ENCODE measurements around the gene HTRA2.

HTRA2 gene

DNA sequence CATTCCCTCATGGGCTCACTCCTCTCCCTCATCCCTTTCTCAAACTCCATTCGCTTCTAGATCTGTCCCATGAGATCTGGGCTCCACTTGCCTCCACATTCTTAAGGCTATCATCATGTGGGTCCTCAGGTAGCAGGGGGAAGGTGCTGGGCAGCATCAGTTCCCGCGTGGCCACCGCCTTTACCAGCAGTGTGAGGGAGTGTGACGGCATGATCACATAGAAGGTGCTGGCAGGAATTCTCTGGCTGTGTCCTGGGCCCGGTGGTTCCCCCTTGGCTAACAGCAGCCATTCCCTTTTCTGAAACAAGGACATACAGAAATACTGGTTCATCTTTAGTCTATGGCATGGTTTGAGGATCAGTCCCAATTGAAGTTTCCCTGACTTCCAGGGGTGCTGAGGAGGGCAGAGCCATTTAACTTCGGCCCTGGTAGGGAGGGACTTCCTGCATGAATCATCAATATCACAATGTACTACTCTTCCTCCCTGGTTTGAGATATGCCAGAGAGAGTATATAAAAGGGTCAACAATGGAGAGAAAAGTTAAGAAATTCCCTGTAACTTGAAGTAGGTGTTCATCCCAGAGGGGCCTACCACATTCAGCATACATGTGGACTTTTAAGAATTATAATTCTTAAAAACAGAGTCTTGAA is 32.5 kb downstream of the HTRA2 start:
- no peak for DNase-seq (ENCODE audit: low read depth)

DNA sequence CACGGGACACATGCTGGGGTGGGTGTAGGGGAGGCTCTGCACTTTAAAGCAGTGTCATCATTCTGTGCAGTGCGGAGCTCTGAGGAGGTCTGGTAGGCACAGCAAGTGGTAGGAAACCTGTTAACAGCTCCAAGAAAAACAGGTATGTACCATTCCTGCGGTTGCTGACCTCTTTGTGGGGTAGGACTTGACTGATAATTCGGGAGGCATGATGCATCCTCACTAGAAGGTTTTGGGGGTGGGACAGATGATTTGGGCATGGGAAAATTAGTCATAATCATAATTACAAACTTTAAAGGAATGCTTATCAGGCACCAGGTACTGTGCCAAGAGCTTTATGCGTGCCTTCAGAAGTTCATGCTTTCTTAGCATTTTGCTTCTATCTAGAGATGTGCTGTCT is 34.5 kb downstream of the HTRA2 start:
- DNase-seq (ENCODE audit: low read depth) = no peak

DNA sequence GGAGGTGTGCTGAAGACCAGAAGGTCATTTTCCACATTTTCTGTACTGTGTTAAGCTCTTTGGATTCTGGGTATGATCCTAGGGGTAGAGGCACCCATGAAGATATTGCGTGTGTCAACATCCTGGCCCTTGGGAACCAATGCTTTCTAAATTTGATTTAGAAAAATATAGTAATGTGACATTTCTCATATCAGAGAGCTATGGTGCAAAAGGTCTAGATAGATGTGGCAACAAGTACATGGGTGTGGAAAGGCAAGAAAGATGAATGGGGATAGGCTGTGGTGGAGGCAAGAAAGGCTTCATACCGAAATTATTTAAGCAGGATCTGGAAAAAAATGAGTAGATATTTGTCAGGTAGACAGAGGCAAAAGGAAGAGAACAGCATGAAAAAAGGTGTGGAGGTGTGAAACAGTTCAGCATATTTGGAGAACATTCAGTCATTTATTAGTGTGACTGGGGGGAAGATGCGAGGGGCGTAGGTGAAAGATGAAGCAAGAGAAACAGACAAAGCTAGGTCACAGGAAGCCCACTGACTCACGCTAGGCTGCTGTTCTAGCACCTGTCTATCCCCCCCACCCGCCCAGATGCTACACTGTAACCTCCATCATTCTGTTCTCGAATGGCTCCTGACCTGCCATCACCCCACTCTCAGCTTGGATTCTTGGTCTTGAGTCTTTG is 36.5 kb downstream of the HTRA2 start:
- no peak for DNase-seq (ENCODE audit: low read depth)

DNA sequence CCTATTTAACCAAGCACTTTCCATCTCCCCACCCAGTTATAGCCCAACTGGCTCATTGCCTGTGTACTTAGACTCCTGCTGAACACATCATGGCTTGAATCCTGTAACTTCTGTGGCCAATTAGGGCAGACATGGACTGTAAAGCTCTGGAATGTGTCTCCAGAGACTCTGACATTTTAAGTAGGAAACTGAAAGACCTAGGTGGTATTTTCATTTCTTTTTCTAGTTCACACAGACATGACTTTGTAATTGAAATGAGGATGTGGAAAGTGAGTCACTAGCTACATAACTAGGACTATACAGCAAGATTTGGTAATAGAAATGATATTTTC is 37.0 kb downstream of the HTRA2 start:
- no peak for DNase-seq (ENCODE audit: low read depth)

DNA sequence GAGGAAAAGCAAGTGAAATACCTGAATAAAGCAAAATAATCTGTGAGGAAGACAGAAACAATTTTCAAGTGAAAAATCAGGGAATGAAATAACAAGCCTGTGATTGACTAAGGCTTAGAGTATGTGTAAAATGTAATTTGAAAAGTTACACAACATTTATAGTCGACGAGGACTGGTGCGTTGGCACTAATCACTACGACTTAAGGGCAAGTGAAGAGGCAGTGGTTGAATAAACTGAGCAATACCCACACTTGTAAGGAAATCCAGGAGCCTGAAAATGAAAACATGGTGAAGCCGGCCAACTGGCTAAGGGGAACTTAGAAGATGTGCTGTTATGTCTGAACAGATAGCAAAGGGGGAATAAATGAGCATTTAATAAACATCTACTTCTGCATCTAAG is 38.1 kb downstream of the HTRA2 start:
- DNase-seq (ENCODE audit: low read depth) = no peak

DNA sequence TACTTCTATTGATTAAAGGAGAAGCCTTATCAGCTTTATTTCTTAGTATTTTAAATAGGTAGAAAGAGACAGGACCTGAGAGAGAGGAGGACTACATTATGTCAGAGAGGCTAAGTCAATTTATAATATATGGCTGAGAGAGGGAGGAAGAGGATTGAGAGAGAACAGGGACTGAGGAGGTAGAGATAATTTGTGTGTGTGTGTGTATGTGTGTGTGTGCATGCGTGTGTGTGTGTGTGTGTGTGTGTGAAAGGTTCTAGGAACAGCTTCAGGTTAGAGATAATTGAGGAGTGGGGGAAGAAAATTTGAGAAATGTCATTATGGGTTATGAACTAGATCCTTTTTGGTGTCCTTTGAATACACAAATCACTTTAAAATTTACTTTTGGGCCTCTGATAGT is 40.0 kb downstream of the HTRA2 start:
- no peak for DNase-seq (ENCODE audit: low read depth)

DNA sequence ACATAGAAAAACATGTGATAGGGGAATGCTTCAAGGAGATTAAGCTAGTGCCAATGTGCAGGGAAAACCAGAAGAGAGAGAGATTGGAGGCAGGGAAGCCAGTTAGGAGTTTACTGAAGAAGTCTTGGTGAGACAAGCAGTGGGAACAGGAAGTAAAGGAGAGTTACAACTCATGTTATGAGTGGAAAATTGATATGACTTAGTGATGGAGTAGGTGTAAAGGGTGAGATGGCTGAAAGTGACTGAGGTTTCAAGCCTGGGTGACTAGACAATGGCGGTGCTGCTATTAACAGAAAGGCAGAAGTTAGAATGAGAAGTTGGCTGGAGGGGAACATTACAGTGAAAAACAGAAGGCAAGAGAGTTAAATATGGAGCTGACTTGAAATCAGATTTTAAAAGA is 41.3 kb downstream of the HTRA2 start:
- DNase-seq (ENCODE audit: low read depth) = no peak

DNA sequence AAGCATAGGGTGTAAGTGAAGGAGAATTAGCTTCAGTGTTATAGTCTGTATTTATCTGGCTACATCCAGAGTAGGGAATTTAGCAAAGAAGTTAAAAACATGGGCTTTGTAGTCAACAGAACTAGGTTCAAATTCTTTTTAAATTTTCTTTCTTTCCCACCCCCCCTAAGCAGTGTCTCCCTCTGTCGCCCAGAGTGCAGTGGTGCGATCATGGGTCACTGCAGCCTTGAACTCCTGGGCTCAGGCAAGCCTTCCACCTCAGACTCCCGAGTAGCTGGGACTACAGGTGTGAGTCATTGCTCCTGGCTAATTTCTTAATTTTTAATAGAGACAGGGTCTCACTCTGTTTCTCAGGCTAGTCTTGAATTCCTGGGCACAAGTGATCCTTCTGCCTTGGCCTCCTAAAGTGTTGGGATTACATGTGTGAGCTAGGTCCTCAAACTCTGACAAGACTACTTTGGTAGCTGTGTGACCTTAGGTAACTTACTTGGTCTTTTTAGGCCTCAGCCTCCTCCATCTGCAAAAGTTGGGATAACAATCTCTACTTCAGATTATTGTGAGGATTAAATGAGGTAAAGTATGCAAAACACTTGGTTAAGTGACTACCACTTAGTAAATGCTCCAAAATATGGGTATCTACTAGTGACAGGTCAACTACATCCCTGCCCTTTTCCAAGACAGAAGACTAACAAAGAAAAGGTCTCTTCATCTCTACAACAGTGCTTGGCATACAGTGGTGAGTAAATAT is 42.6 kb downstream of the HTRA2 start:
- DNase-seq (ENCODE audit: low read depth) = no peak

DNA sequence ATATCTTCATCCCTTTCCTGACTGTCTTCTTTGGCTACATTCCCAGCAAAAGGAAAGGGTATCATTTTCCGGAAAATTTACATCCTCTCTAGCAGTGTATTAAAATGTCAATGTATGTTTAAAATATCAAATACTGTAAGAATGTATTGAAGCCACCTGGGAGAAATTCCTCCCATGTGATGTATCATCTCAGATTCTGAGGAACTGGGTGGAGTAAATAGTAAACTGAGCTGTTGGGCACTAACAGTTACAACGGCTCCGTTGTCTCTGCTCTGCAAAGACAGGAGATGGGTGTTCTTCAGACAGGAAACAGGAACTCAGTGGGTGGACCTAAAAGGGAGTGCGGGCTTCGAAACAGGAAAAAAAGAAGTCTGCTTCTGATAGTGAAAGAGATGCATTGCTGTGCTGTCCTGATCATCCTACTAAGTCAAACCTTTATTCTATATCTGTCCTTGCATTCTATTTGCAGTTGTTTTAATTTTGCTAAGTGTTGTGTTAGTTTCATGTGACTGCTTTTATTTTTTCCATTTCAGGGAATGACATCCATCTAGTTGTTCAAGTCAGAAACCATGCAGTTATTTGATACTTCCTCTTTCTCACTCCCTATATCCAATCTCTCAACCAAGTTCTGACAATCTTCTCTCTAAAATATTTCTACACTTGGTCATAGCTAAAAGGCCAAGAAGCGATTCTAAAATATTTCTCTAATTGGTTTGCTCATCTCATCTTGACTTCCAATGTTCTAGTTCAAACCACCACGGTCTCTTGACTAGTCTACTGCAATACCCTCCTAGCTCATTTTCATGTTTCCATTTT is 44.2 kb downstream of the HTRA2 start:
- no peak for DNase-seq (ENCODE audit: low read depth)

DNA sequence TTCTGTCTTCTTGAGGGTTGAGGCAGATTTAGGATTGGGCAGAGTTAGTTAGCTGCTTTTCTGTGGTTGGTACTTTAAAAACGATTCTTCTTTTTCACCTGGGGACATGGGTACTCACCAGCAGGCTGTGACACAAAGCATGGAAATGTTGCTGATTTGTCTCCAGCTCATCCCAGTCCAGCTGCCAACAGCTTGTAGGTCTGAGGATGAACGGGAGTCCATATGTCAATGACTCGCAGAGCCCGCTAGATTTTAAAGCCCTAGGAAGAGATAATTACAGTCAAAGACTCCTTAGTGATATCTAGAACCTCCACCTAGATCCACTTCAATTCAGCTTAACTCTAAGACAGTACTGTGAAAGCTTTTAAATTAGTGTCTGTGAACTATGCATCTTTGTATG is 45.6 kb downstream of the HTRA2 start:
- no peak for DNase-seq (ENCODE audit: low read depth)

DNA sequence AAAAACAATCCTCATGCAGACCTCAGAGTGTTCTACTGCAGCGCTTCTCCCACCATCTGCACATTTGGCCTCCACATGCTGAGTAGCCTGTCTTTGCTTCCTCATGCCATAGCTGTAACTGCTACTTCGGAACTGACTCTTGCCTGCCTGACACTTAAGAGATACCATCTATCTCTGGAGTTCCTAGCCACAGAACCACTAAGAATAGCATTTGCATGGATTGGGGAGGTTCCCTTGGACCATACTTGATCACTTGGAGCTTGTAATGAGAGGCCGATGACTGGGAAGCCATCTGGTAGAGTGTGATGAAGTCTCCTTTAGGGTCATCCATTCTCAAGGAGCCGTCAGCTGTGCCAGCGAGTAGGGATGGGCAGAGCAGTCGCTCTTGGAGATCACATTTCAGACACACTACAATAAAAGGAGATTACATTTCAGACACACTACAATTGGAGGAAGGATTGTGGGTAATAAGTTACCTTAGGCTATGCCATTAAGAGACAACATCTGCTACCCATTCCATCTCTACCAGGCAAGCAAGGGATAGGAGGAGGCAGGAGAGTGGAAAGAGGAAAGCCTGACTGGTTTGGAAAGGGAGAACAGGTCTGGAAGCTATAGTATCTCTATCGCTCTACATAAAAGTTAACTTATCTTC is 46.6 kb downstream of the HTRA2 start:
- DNase-seq (ENCODE audit: low read depth) = no peak

DNA sequence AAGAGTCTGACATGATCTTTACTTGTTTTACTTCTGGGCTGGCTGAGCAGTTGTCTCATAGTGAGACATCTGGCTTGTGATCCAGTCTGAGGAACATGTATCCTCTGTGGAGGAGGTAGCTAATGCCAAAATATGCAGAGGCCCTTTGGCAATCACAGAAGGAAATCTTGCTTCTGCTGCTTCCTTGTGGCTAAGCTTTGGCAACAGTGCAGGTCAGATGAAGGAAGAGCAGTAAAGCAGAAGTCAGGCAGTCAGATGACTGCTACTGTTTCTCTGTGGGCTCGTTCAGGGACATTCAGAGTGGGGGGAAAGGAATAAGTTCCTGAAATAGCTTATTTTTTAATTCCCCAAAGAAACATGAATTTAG is 47.1 kb downstream of the HTRA2 start:
- no peak for DNase-seq (ENCODE audit: low read depth)

DNA sequence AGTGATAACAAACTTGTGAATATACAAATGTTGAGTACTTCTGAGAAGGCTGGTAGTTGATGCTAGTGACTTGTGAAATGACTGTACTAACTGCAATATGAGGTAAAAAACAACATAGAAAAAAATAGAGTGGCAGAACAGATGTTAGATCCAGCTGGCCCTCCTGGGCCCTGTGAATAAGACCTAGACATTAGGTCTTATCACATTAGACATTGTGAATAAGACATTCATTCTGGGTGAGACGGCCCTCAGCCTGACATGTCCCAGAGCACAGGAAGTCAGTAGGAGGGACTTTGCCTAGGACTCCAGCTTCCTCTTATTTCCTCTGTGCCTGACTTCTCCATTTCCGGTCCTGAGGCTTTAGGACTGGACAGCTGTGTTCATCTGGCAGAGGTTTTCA is 47.7 kb downstream of the HTRA2 start:
- no peak for DNase-seq (ENCODE audit: low read depth)

DNA sequence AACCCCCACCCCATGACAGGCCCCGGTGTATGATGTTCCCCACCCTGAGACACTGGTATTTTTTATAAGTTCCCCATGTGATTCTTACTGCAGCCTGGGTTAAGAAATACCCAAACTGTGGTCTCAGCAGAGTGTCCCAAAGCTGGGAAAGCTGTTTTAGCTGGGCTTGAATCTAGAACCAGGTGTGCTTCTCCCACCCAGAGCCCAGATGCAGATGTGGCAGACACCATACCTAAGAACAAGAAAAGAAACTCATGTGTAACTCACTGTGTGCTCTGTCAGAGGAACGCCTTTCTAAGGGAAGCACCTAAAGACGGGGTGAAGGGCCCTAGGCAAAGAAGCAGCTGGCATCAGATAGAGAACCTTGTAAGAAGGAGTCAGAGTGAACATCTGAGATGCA is 48.7 kb downstream of the HTRA2 start:
- DNase-seq (ENCODE audit: low read depth) = no peak

DNA sequence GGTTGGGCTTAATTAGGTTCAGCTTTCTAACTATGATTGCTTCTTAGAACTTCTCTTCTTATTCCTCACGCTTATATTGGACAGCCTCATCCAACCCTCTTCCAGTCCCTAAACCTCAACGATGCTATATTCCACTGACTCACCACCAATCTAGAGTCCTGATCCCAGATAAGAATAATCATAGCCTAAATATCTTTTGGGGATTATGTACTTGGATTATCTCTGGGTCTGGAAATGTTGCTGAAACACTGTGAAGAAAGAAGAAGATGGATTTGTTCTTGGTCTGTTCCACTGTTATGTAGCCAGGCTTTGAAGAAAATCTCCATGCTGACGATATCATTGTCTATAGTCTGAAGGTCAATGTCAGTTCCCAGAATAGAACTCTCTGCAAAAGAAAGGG is 51.7 kb downstream of the HTRA2 start:
- no peak for DNase-seq (ENCODE audit: low read depth)

DNA sequence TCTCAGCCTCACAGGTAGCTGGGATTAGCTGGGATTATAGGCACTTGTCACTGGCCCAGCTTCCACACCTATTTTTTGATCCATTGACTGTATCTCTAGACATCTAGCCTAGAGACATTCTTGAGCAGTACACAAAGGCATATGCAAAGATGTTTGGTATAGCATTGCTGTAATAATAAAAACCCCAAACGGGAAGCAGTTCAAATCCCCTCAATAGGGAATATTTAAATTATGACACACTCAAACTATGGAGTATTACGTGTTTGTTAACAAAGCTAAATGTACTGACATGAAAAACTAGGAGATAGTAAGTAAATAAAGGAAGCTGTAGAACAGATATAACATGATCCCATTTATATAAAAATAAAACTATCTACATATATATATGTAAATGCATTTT is 52.5 kb downstream of the HTRA2 start:
- no peak for DNase-seq (ENCODE audit: low read depth)

Measured in stimulated activated CD8-positive, alpha-beta memory T cell treated with anti-CD3 and anti-CD28 coated beads, Interleukin-4, amount 100 ng/mL, for 24 hours (primary cell).